Rectal smooth muscle tissue (tissue), 1 donor: Measurements from ENCODE around the gene UCK2.

ENCODE experiments used
- H3K27ac ChIP-seq: one replicate; pipeline ENCODE4 v1.7.0; 2013; ENCODE audit warnings: low read depth, low read length, inconsistent platforms
- H3K27me3 ChIP-seq: one replicate; pipeline ENCODE4 v1.7.0; 2013; ENCODE audit warnings: low read length; ENCODE audit not compliant: control insufficient read depth, insufficient read depth
- H3K36me3 ChIP-seq: one replicate; pipeline ENCODE4 v1.7.0; 2013; ENCODE audit warnings: low read length; ENCODE audit not compliant: control insufficient read depth, insufficient read depth
- H3K4me1 ChIP-seq: one replicate; pipeline ENCODE4 v1.7.0; 2013; ENCODE audit warnings: low read length; ENCODE audit not compliant: control insufficient read depth, insufficient read depth
- H3K4me3 ChIP-seq: one replicate; pipeline ENCODE4 v1.7.0; 2013; ENCODE audit warnings: low read length
- H3K9ac ChIP-seq: one replicate; pipeline ENCODE4 v1.7.0; 2013; ENCODE audit warnings: low read length

Gene UCK2

GRCh38 chr1:165925498-165926079, 98.2 kb downstream of the UCK2 start:
- no peak overlapping the region for H3K27ac ChIP-seq
- H3K36me3 ChIP-seq = no peaks in the 10 kb centered on the region
- H3K9ac ChIP-seq = no peak overlapping the region
- H3K27me3 ChIP-seq = peaks cover 2% of the 10 kb centered on the region
- H3K4me1 ChIP-seq = no peaks in the 10 kb centered on the region
- H3K4me3 ChIP-seq = no peak overlapping the region

GRCh38 chr1:165927169-165927568, 99.8 kb downstream of the UCK2 start:
- Histone ChIP-seq H3K4me3 (no peak overlapping the region), H3K9ac (no peak overlapping the region), H3K4me1 (no peaks in the 10 kb centered on the region), H3K27me3 (peaks cover 2% of the 10 kb centered on the region), H3K27ac (no peak overlapping the region), H3K36me3 (no peaks in the 10 kb centered on the region)

- H3K27ac ChIP-seq = no peak overlapping the region
- H3K27me3 ChIP-seq = peaks cover 2% of the 10 kb centered on the region
- no peak overlapping the region for H3K4me3 ChIP-seq
- no peak overlapping the region for H3K9ac ChIP-seq
- no peaks in the 10 kb centered on the region for H3K36me3 ChIP-seq
- H3K4me1 ChIP-seq = no peaks in the 10 kb centered on the region
These were observed 100.8 kb downstream of the UCK2 start for GRCh38 chr1:165928075-165928731.

- H3K4me1 ChIP-seq = no peaks in the 10 kb centered on the region
- H3K4me3 ChIP-seq = no peak overlapping the region
- H3K27ac ChIP-seq = no peak overlapping the region
- no peaks in the 10 kb centered on the region for H3K36me3 ChIP-seq
- no peaks in the 10 kb centered on the region for H3K27me3 ChIP-seq
- H3K9ac ChIP-seq = no peak overlapping the region
These were observed 103.5 kb downstream of the UCK2 start for GRCh38 chr1:165930961-165931360.

GRCh38 chr1:165933446-165934170, 106.2 kb downstream of the UCK2 start:
- no peaks in the 10 kb centered on the region for H3K4me1 ChIP-seq
- H3K9ac ChIP-seq = no peak overlapping the region
- no peak overlapping the region for H3K27ac ChIP-seq

GRCh38 chr1:165936542-165936941, 109.1 kb downstream of the UCK2 start:
- H3K27me3 ChIP-seq = no peaks in the 10 kb centered on the region

More at GRCh38 chr1:165933446-165934170, 106.2 kb downstream of the UCK2 start:
- H3K27me3 ChIP-seq = no peaks in the 10 kb centered on the region
- no peaks in the 10 kb centered on the region for H3K36me3 ChIP-seq
- no peak overlapping the region for H3K4me3 ChIP-seq

GRCh38 chr1:165937829-165938228, 110.4 kb downstream of the UCK2 start:
- no peak overlapping the region for H3K9ac ChIP-seq
- no peaks in the 10 kb centered on the region for H3K36me3 ChIP-seq
- H3K4me3 ChIP-seq = no peak overlapping the region
- no peaks in the 10 kb centered on the region for H3K27me3 ChIP-seq
- no peaks in the 10 kb centered on the region for H3K4me1 ChIP-seq
- H3K27ac ChIP-seq = no peak overlapping the region

More at GRCh38 chr1:165936542-165936941, 109.1 kb downstream of the UCK2 start:
- no peak overlapping the region for H3K27ac ChIP-seq
- H3K4me3 ChIP-seq = no peak overlapping the region
- H3K36me3 ChIP-seq = no peaks in the 10 kb centered on the region
- H3K9ac ChIP-seq = no peak overlapping the region
- no peaks in the 10 kb centered on the region for H3K4me1 ChIP-seq

GRCh38 chr1:165938844-165939243, 111.4 kb downstream of the UCK2 start:
- H3K27ac ChIP-seq = no peak overlapping the region
- H3K27me3 ChIP-seq = no peaks in the 10 kb centered on the region
- no peaks in the 10 kb centered on the region for H3K4me1 ChIP-seq
- H3K4me3 ChIP-seq = no peak overlapping the region
- H3K36me3 ChIP-seq = no peaks in the 10 kb centered on the region
- H3K9ac ChIP-seq = no peak overlapping the region

GRCh38 chr1:165941531-165941930, 114.1 kb downstream of the UCK2 start:
- no peak overlapping the region for H3K27ac ChIP-seq
- no peak overlapping the region for H3K9ac ChIP-seq
- H3K4me3 ChIP-seq = no peak overlapping the region
- no peaks in the 10 kb centered on the region for H3K36me3 ChIP-seq
- no peaks in the 10 kb centered on the region for H3K4me1 ChIP-seq
- H3K27me3 ChIP-seq = no peaks in the 10 kb centered on the region

- no peak overlapping the region for H3K9ac ChIP-seq
- H3K27ac ChIP-seq = no peak overlapping the region
- no peak overlapping the region for H3K4me3 ChIP-seq
- H3K4me1 ChIP-seq = no peaks in the 10 kb centered on the region
- no peaks in the 10 kb centered on the region for H3K36me3 ChIP-seq
- H3K27me3 ChIP-seq = no peaks in the 10 kb centered on the region
These were observed 114.6 kb downstream of the UCK2 start for GRCh38 chr1:165942062-165942461.

GRCh38 chr1:165942927-165943597, 115.6 kb downstream of the UCK2 start:
- Histone ChIP-seq H3K4me1 (no peaks in the 10 kb centered on the region), H3K27ac (no peak overlapping the region), H3K27me3 (no peaks in the 10 kb centered on the region), H3K4me3 (no peak overlapping the region), H3K9ac (no peak overlapping the region), H3K36me3 (no peaks in the 10 kb centered on the region)

GRCh38 chr1:165945911-165946310, 118.5 kb downstream of the UCK2 start:
- H3K36me3 ChIP-seq = no peaks in the 10 kb centered on the region
- no peak overlapping the region for H3K9ac ChIP-seq
- no peak overlapping the region for H3K27ac ChIP-seq
- no peaks in the 10 kb centered on the region for H3K4me1 ChIP-seq
- no peak overlapping the region for H3K4me3 ChIP-seq
- H3K27me3 ChIP-seq = no peaks in the 10 kb centered on the region
